H1 (cell line): ENCODE data around the gene UGT2A2. TPM values are rescaled to one million over a fixed set of nuclear protein-coding genes. Genes with fewer than 3 reads are reported as not detected.

Source experiments
- CTCF ChIA-PET: fragments of 300-600 bp; sonication (Branson Sonifier 250); formaldehyde crosslinking; loops from one replicate; lab custom pipeline; 2021; ENCODE audit not compliant: partially characterized antibody; lab: Charles Lee
- POLR2A ChIA-PET: fragments of 300-600 bp; sonication (Branson Sonifier 250); formaldehyde crosslinking; loops from one replicate; lab custom pipeline; 2021; ENCODE audit warnings: inconsistent platforms; ENCODE audit not compliant: partially characterized antibody; lab: Charles Lee
- DNase-seq, 2 experiments: peaks; one replicate each; pipeline versions ENCODE4 v3.0.0 to v3.0.0-alpha.2; 2010 to 2022; ENCODE audit warnings: low spot score in 2 of 2, low read depth in 1 of 2, mixed read lengths in 1 of 2
- FAIRE-seq: peaks from 2 replicates; lab custom pipeline; 2011; peaks lifted over from hg19 to GRCh38; lab: Jason Lieb, UNC
- H2AFZ ChIP-seq: 2 replicates; pipeline ENCODE4 v1.8.1; 2012; ENCODE audit warnings: low read length, inconsistent platforms
- H2AK5ac ChIP-seq: 2 replicates; pipeline ENCODE4 v1.6.1; 2013; ENCODE audit warnings: low read depth, low read length
- H2BK120ac ChIP-seq: replicated peaks from 2 replicates; pipeline ENCODE3; 2013; ENCODE audit warnings: low read depth, low read length, inconsistent platforms
- H2BK12ac ChIP-seq: 2 replicates; pipeline ENCODE4 v1.6.1; 2013; ENCODE audit warnings: low read depth, low read length
- H2BK15ac ChIP-seq: 2 replicates; pipeline ENCODE4 v1.6.1; 2013; ENCODE audit warnings: low read length
- H2BK20ac ChIP-seq: 2 replicates; pipeline ENCODE4 v1.6.1; 2013; ENCODE audit warnings: low read length
- H2BK5ac ChIP-seq: 2 replicates; pipeline ENCODE4 v1.6.1; 2013; ENCODE audit warnings: low read depth, low read length
- H3K14ac ChIP-seq: 2 replicates; pipeline ENCODE4 v1.6.1; 2013; ENCODE audit warnings: inconsistent platforms; ENCODE audit not compliant: insufficient read length
- H3K18ac ChIP-seq: 2 replicates; pipeline ENCODE4 v1.6.1; 2013; ENCODE audit warnings: low read length; ENCODE audit errors: extremely low read depth
- H3K23ac ChIP-seq: 2 replicates; pipeline ENCODE4 v1.6.1; 2013; ENCODE audit warnings: inconsistent platforms; ENCODE audit not compliant: insufficient read length
- H3K23me2 ChIP-seq: 2 replicates; pipeline ENCODE4 v1.6.1; 2013; ENCODE audit warnings: low read depth, low read length
- H3K27ac ChIP-seq: 2 replicates; pipeline ENCODE4 v1.6.1; 2011; ENCODE audit warnings: low read depth, low read length, inconsistent platforms
- H3K27me3 ChIP-seq, 4 experiments: replicated peaks in 1 of 4; 1 replicate in 1 of 4; 2 replicates in 3 of 4; pipeline versions ENCODE4 v1.6.1 to v1.8.1; 2011 to 2013; ENCODE audit warnings: low read length in 3 of 4, mild to moderate bottlenecking in 3 of 4, inconsistent platforms in 2 of 4, mixed read lengths in 2 of 4, moderate library complexity in 1 of 4; ENCODE audit not compliant: control insufficient read depth in 3 of 4, insufficient read depth in 3 of 4; ENCODE audit errors: extremely low read depth in 1 of 4
- H3K36me3 ChIP-seq, 4 experiments: 2 replicates each; pipeline versions ENCODE4 v1.6.1 to v1.8.1; 2011 to 2013; ENCODE audit warnings: mild to moderate bottlenecking in 4 of 4, low read length in 3 of 4, moderate library complexity in 2 of 4, control low read depth in 1 of 4, inconsistent platforms in 1 of 4; ENCODE audit not compliant: insufficient read depth in 4 of 4, control insufficient read depth in 2 of 4
- H3K4ac ChIP-seq: replicated peaks from 2 replicates; pipeline ENCODE3; 2013; ENCODE audit warnings: low read length, low read depth, mixed read lengths, inconsistent platforms; ENCODE audit not compliant: insufficient read length
- H3K4me1 ChIP-seq, 4 experiments: replicated peaks in 1 of 4; 1 replicate in 1 of 4; 2 replicates in 3 of 4; pipeline versions ENCODE4 v1.6.1 to v1.8.1; 2011 to 2013; ENCODE audit warnings: low read length in 3 of 4, inconsistent platforms in 2 of 4, mixed read lengths in 1 of 4; ENCODE audit not compliant: insufficient read depth in 4 of 4, control insufficient read depth in 3 of 4
- H3K4me2 ChIP-seq, 2 experiments: 2 replicates each; pipeline versions ENCODE4 v1.6.1 to v1.8.1; 2011 to 2013; ENCODE audit warnings: low read depth in 2 of 2, low read length in 2 of 2, control low read depth in 1 of 2, inconsistent platforms in 1 of 2, mild to moderate bottlenecking in 1 of 2; ENCODE audit not compliant: insufficient read depth in 1 of 2
- H3K4me3 ChIP-seq, 4 experiments: fragments of 200-600, 300-600 bp in 1 of 4; sonication (generic), shearing (Covaris generic), sonication (Bioruptor Twin) in 1 of 4; 2 replicates each; pipeline versions ENCODE4 v1.5.1 to v1.8.1; 2011 to 2016; ENCODE audit warnings: low read length in 4 of 4, low read depth in 3 of 4, control low read depth in 2 of 4, inconsistent platforms in 2 of 4, mild to moderate bottlenecking in 2 of 4, mixed read lengths in 1 of 4, moderate library complexity in 1 of 4; ENCODE audit not compliant: insufficient read depth in 2 of 4; ENCODE audit errors: extremely low read depth in 1 of 4
- H3K56ac ChIP-seq: replicated peaks from 2 replicates; pipeline ENCODE3; 2013; ENCODE audit warnings: low read depth, mild to moderate bottlenecking, mixed read lengths, low read length, inconsistent platforms; ENCODE audit not compliant: insufficient read length
- H3K79me1 ChIP-seq: 2 replicates; pipeline ENCODE4 v1.6.1; 2013; ENCODE audit warnings: low read depth, low read length, control low read depth
- H3K79me2 ChIP-seq, 2 experiments: 2 replicates each; pipeline versions ENCODE4 v1.6.1 to v1.8.1; 2012 to 2013; ENCODE audit warnings: low read length in 2 of 2, mild to moderate bottlenecking in 2 of 2, inconsistent platforms in 1 of 2; ENCODE audit not compliant: insufficient read depth in 2 of 2, control insufficient read depth in 1 of 2
- H3K9ac ChIP-seq, 4 experiments: replicated peaks in 1 of 4; 1 replicate in 1 of 4; 2 replicates in 3 of 4; pipeline versions ENCODE4 v1.6.1 to v1.8.1; 2011 to 2013; ENCODE audit warnings: low read depth in 3 of 4, low read length in 3 of 4, control low read depth in 2 of 4, mild to moderate bottlenecking in 2 of 4, moderate library complexity in 2 of 4, inconsistent platforms in 1 of 4; ENCODE audit errors: extremely low read depth in 1 of 4
- H3K9me3 ChIP-seq, 2 experiments: 2 replicates each; pipeline versions ENCODE4 v1.6.1 to v1.8.1; 2012 to 2013; ENCODE audit warnings: mild to moderate bottlenecking in 2 of 2, moderate library complexity in 2 of 2, control low read depth in 1 of 2, inconsistent platforms in 1 of 2, low read depth in 1 of 2, low read length in 1 of 2, mixed read lengths in 1 of 2; ENCODE audit not compliant: insufficient read depth in 2 of 2
- H4K20me1 ChIP-seq, 2 experiments: replicated peaks in 1 of 2; 2 replicates each; pipeline versions ENCODE3 to v1.8.1; 2011 to 2013; ENCODE audit warnings: inconsistent platforms in 2 of 2, low read length in 2 of 2, mild to moderate bottlenecking in 1 of 2; ENCODE audit not compliant: insufficient read depth in 2 of 2, control insufficient read depth in 1 of 2
- H4K5ac ChIP-seq: 2 replicates; pipeline ENCODE4 v1.6.1; 2013; ENCODE audit warnings: low read length, low read depth, mixed read lengths, inconsistent platforms; ENCODE audit not compliant: insufficient read length
- H4K8ac ChIP-seq: 2 replicates; pipeline ENCODE4 v1.8.0; 2013; ENCODE audit warnings: mild to moderate bottlenecking, moderate library complexity, low read length, inconsistent platforms; ENCODE audit not compliant: insufficient read depth; ENCODE audit errors: extremely low read depth
- H4K91ac ChIP-seq: replicated peaks from 2 replicates; pipeline ENCODE3; 2013; ENCODE audit warnings: low read length, mixed read lengths, inconsistent platforms; ENCODE audit not compliant: insufficient read length
- CEBPB ChIP-seq: IDR thresholded peaks from 2 replicates; pipeline ENCODE4 v1.6.1; 2012; ENCODE audit warnings: low read depth, low read length
- CHD2 ChIP-seq: IDR thresholded peaks from 2 replicates; pipeline ENCODE4 v1.6.1; 2012; ENCODE audit warnings: low read length, improper control_type of control experiment
- SAP30 ChIP-seq: fragments of 300-600 bp; sonication (generic); IDR thresholded peaks from 2 replicates; pipeline ENCODE4 v1.7.1; 2012; ENCODE audit warnings: low read length, moderate library complexity, mild to moderate bottlenecking, inconsistent platforms; ENCODE audit not compliant: insufficient read depth, insufficient replicate concordance
- SIN3A ChIP-seq, 2 experiments: IDR thresholded peaks in 1 of 2; conservative IDR thresholded peaks in 1 of 2; 2 replicates each; pipeline ENCODE4 v1.6.1; 2011 to 2012; ENCODE audit warnings: low read length in 2 of 2, improper control_type of control experiment in 1 of 2, low read depth in 1 of 2, mild to moderate bottlenecking in 1 of 2
- SIX5 ChIP-seq: IDR thresholded peaks from 2 replicates; pipeline ENCODE4 v1.6.1; 2011; ENCODE audit warnings: mild to moderate bottlenecking, low read depth, low read length
- WGBS, 2 experiments: shearing (Covaris generic) in 1 of 2; methylation state at CpG; one replicate each; pipeline versions ENCODE4 v1.1.6 to v1.1.7; 2013 to 2015; ENCODE audit warnings: low lambda C conversion rate in 2 of 2, mixed read lengths in 2 of 2, inconsistent platforms in 1 of 2, low coverage in 1 of 2, missing lambda C conversion rate in 1 of 2; ENCODE audit not compliant: insufficient replicate concordance in 2 of 2, insufficient coverage in 1 of 2, insufficient read length in 1 of 2; ENCODE audit errors: extremely low coverage in 1 of 2, missing lambda C conversion rate in 1 of 2; 5-methylcytosine and 5-hydroxymethylcytosine counted together
- polyA plus RNA-seq, 7 experiments: library from polyadenylated mRNA; depleted of rRNA in 3 of 7; stranded (reverse) in 5 of 7; unstranded in 2 of 7; fragments of >200 nt in 5 of 7; fragments of 200-250 nt in 2 of 7; gene quantifications; 1 replicate in 5 of 7; 2 replicates in 1 of 7; 4 replicates in 1 of 7; pipeline versions ENCODE4 v1.2.1 to v1.2.3, GENCODE V29; 2011 to 2013; ENCODE audit warnings: missing spikeins in 2 of 7, mixed read lengths in 2 of 7
- total RNA-seq: library from RNA; stranded (reverse); fragmentation: NEBNext Ultra II Directional; extraction: Animal tissue kit (Norgen Biotek cat#: 25700); gene quantifications from 2 replicates; pipeline ENCODE4 v1.2.1, GENCODE V29; 2021

The UGT2A2 gene
- total and polyA plus RNA-seq, 2 of the 8 experiments (the other 6 are each of a cell fraction or from before 2014, with no cell fraction given) = not detected

- Histone ChIP-seq H3K36me3 (no peaks in the 10 kb centered on the region), H3K27ac (no peak overlapping the region), H3K4ac (no peak overlapping the region), H3K14ac (no peak overlapping the region), H4K20me1 (no peaks in the 10 kb centered on the region), H3K4me2 (no peak overlapping the region), H2BK5ac (no peak overlapping the region), H4K8ac (no peak overlapping the region), H3K79me1 (no peaks in the 10 kb centered on the region), H4K91ac (no peak overlapping the region), H3K18ac (no peak overlapping the region), H3K27me3 (no peaks in the 10 kb centered on the region), H2AFZ (no peak overlapping the region), H3K9me3 (no peaks in the 10 kb centered on the region), H3K4me3 (no peak overlapping the region), H2AK5ac (no peak overlapping the region), H2BK120ac (no peak overlapping the region), H3K23me2 (no peaks in the 10 kb centered on the region), H2BK12ac (no peak overlapping the region), H2BK15ac (no peak overlapping the region), H3K56ac (no peak overlapping the region), H4K5ac (no peak overlapping the region), H2BK20ac (no peak overlapping the region), H3K23ac (no peak overlapping the region), H3K79me2 (no peaks in the 10 kb centered on the region), H3K4me1 (no peaks in the 10 kb centered on the region), H3K9ac (no peak overlapping the region)
- WGBS, 2 experiments = 76% methylated on average over 1 of the region's 1 CpG; no CpG with 5 or more reads in 1 of the 2 experiments
- TF ChIP-seq CEBPB (no peak), SIX5 (no peak), CHD2 (no peak), SAP30 (no peak), SIN3A (conservative IDR thresholded peaks at IDR 0.05 in 1 of 2, IDR thresholded peaks at IDR 0.05 in 1 of 2; ENCODE audit: low read depth in 1 of 2, low read length in 2 of 2) (no peak)
- DNase-seq (no peak), FAIRE-seq (no peak)
- ChIA-PET CTCF (no interaction called here), POLR2A (no interaction called here)
These were observed 49.6 kb downstream of the UGT2A2 start for GRCh38 chr4:69589884-69590283.
